Body of pancreas (tissue), 4 donors: ENCODE measurements around the gene SLC2A4RG.

Experiments used
- POLR2A ChIP-seq, 3 donors: fragments of 450-650 bp; IDR thresholded peaks; one replicate each; pipeline ENCODE4 v1.6.1; 2016; ENCODE audit warnings: antibody characterized with exemption in 3 of 3, mild to moderate bottlenecking in 2 of 3
- TF ChIP-seq, protein P1 (sequence below), 7 experiments: fragments of 450-650 bp in 4 of 7; fragments of 200-600 bp in 3 of 7; sonication (generic) in 3 of 7; IDR thresholded peaks; one replicate each; pipeline ENCODE4 v1.5.1; 2016 to 2019; ENCODE audit warnings: antibody characterized with exemption in 7 of 7

- TF ChIP-seq, protein P1, sequence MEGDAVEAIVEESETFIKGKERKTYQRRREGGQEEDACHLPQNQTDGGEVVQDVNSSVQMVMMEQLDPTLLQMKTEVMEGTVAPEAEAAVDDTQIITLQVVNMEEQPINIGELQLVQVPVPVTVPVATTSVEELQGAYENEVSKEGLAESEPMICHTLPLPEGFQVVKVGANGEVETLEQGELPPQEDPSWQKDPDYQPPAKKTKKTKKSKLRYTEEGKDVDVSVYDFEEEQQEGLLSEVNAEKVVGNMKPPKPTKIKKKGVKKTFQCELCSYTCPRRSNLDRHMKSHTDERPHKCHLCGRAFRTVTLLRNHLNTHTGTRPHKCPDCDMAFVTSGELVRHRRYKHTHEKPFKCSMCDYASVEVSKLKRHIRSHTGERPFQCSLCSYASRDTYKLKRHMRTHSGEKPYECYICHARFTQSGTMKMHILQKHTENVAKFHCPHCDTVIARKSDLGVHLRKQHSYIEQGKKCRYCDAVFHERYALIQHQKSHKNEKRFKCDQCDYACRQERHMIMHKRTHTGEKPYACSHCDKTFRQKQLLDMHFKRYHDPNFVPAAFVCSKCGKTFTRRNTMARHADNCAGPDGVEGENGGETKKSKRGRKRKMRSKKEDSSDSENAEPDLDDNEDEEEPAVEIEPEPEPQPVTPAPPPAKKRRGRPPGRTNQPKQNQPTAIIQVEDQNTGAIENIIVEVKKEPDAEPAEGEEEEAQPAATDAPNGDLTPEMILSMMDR (IDR thresholded peaks at IDR 0.05) = no peak
- no peak for TF ChIP-seq POLR2A (IDR thresholded peaks at IDR 0.05)
Observed at GRCh38 chr20:63690898-63691710, 48.5 kb upstream of the SLC2A4RG start.
